Measurements from ENCODE around the gene RBBP8NL.

DNA sequence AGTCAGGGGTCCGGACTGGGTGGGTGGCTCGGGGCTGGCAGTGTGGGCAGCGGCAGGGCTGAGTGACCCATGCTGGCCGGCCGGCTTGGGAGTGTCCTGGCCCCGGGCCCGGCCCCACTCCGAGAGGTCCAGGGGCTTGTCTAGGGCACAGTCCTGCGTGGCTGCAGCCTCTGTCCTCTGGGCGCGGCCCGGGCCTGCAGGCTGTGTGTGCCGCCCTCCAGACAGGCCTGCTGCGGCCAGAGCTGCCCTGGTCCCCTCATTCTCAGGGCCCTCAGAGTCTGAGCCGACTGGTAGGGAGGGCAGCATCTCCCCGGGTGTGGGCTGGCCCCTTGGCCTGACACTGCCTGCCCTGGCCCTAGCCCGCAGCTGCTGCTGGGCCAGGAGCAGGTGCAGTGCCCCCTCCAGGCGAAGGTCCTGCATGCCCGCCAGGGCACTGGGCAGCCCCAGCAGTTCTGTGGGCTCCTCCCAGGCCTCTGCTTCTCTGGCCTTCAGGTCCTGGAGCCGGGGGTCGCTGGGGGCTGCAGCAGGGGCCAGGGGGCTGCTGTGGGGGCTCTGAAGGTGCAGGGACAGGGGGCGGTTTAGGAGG, 13.3 kb downstream of the RBBP8NL start:
- TF ChIP-seq CTCF (conservative IDR thresholded peaks at IDR 0.05 in 1 of 2, IDR thresholded peaks at IDR 0.05 in 1 of 2; ENCODE audit: extremely low read depth in 1 of 2, insufficient read depth in 1 of 2, low read depth in 1 of 2, low read length in 2 of 2), result peak in 1 of 2 donors; percentile 6
- no peak for TF ChIP-seq EZH2 (IDR thresholded peaks at IDR 0.05; ENCODE audit: borderline replicate concordance, low read length)

Measured in mammary epithelial cell (primary cell).